Spleen (tissue), 7 donors: ENCODE measurements around the gene SGCG.

ENCODE experiments used
- POLR2A ChIP-seq, 3 donors: fragments of 450-650 bp; IDR thresholded peaks; one replicate each; pipeline ENCODE4 v1.5.1; 2017; ENCODE audit warnings: antibody characterized with exemption in 3 of 3, mild to moderate bottlenecking in 1 of 3
- TF ChIP-seq, protein P1 (sequence below), 11 experiments: fragments of 200-600 bp in 7 of 11; fragments of 450-650 bp in 4 of 11; sonication (generic) in 4 of 11; IDR thresholded peaks in 8 of 11; conservative IDR thresholded peaks in 3 of 11; 1 replicate in 7 of 11; 2 replicates in 4 of 11; pipeline versions ENCODE4 v1.4.0 to v1.8.0; 2016 to 2021; ENCODE audit warnings: antibody characterized with exemption in 11 of 11, inconsistent platforms in 4 of 11, mild to moderate bottlenecking in 1 of 11
- donor health status: DM: no; HTN: no; CAD: no; lungs with moderate emphysema.
- donor health status: DM: no; HTN: no; CAD: no.
- donor health status: DM: no; HTN: no; CAD: no.

DNA sequence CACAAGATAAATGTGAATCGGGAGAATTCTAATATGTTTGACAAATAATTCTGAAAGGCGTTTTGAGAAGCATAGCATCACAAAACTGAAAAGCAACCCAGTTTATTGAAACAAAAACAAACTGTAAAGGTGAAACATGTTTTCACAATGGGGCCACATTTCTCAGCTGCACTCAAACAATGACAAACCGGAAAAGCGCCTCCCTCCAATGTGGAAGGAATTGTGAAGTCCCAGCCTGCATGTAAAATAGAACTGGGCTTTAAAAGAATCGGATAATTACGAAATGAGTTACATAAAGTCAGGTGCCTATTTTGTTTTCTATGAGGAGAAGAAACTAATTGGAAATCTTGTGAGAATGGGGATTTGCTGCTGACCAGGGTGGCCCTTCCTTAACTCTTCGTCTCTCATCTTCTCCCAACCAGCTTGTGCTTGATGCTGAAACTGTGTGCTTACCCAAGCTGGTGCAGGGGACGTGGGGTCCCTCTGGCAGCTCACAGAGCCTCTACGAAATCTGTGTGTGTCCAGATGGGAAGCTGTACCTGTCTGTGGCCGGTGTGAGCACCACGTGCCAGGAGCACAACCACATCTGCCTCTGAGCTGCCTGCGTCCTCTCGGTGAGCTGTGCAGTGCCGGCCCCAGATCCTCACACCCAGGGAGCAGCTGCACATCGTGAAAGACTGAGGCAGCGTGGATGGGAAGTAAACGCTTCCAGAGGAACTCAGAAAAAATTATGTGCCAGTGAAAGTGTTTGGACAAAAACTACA lies 143.3 kb downstream of the SGCG start:
- TF ChIP-seq, protein P1, sequence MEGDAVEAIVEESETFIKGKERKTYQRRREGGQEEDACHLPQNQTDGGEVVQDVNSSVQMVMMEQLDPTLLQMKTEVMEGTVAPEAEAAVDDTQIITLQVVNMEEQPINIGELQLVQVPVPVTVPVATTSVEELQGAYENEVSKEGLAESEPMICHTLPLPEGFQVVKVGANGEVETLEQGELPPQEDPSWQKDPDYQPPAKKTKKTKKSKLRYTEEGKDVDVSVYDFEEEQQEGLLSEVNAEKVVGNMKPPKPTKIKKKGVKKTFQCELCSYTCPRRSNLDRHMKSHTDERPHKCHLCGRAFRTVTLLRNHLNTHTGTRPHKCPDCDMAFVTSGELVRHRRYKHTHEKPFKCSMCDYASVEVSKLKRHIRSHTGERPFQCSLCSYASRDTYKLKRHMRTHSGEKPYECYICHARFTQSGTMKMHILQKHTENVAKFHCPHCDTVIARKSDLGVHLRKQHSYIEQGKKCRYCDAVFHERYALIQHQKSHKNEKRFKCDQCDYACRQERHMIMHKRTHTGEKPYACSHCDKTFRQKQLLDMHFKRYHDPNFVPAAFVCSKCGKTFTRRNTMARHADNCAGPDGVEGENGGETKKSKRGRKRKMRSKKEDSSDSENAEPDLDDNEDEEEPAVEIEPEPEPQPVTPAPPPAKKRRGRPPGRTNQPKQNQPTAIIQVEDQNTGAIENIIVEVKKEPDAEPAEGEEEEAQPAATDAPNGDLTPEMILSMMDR (IDR thresholded peaks at IDR 0.05 in 8 of 11, conservative IDR thresholded peaks at IDR 0.05 in 3 of 11) = no peak
- TF ChIP-seq POLR2A (IDR thresholded peaks at IDR 0.05) = no peak
